ENCODE data around the gene SNX4.
"Not testable (repeated sequence)": the region's sequence is repeated elsewhere in the genome, so short reads cannot be mapped to it uniquely, and the experiment has no call there.

The SNX4 gene

GRCh38 chr3:125461896-125462295 lies 58.1 kb downstream of the SNX4 start:
- DNase-seq = no peak

- DNase-seq = no peak
These were observed 59.8 kb downstream of the SNX4 start for GRCh38 chr3:125460233-125460632.

- DNase-seq = no peak
These were observed 76.1 kb downstream of the SNX4 start for GRCh38 chr3:125443923-125444322.

- no peak for DNase-seq
These were observed 77.5 kb downstream of the SNX4 start for GRCh38 chr3:125442506-125442905.

GRCh38 chr3:125440970-125441369 lies 79.0 kb downstream of the SNX4 start:
- no peak for DNase-seq

GRCh38 chr3:125440559-125440955 lies 79.4 kb downstream of the SNX4 start:
- DNase-seq = no peak

GRCh38 chr3:125437631-125438435 lies 82.2 kb downstream of the SNX4 start:
- DNase-seq = peak; percentile 29 to 60

- no peak for DNase-seq
These were observed 83.1 kb downstream of the SNX4 start for GRCh38 chr3:125436921-125437320.

- DNase-seq = no peak
These were observed 84.8 kb downstream of the SNX4 start for GRCh38 chr3:125435231-125435630.

- DNase-seq = no peak
These were observed 85.4 kb downstream of the SNX4 start for GRCh38 chr3:125434582-125435011.

- DNase-seq = no peak
These were observed 86.4 kb downstream of the SNX4 start for GRCh38 chr3:125433611-125434041.

GRCh38 chr3:125433091-125433534 lies 86.9 kb downstream of the SNX4 start:
- DNase-seq = no peak

GRCh38 chr3:125431912-125432790 lies 87.9 kb downstream of the SNX4 start:
- DNase-seq = no peak

GRCh38 chr3:125431391-125431790 lies 88.6 kb downstream of the SNX4 start:
- no peak for DNase-seq

GRCh38 chr3:125428216-125428830 lies 91.7 kb downstream of the SNX4 start:
- no peak for DNase-seq

- no peak for DNase-seq
These were observed 101.7 kb downstream of the SNX4 start for GRCh38 chr3:125418306-125418705.

GRCh38 chr3:125416235-125416634 lies 103.8 kb downstream of the SNX4 start:
- no peak for DNase-seq

- no peak for DNase-seq
These were observed 105.3 kb downstream of the SNX4 start for GRCh38 chr3:125414669-125415068.

- no peak for DNase-seq
These were observed 109.1 kb downstream of the SNX4 start for GRCh38 chr3:125410922-125411321.

GRCh38 chr3:125406070-125406469 lies 113.9 kb downstream of the SNX4 start:
- DNase-seq = no peak

- not testable (repeated sequence) for DNase-seq
These were observed 114.5 kb downstream of the SNX4 start for GRCh38 chr3:125405515-125405914.

- no peak for DNase-seq
These were observed 116.2 kb downstream of the SNX4 start for GRCh38 chr3:125403789-125404188.

- DNase-seq = no peak
These were observed 117.4 kb downstream of the SNX4 start for GRCh38 chr3:125402639-125403038.

Measured in stimulated activated CD4-positive, alpha-beta T cell treated with anti-CD3 and anti-CD28 coated beads, Interleukin-4, amount 100 ng/mL, for 4 hours (primary cell).